Brain pericyte (primary cell): Measurements from ENCODE around the gene WNT1.

Experiments used
- DNase-seq: peaks from one replicate; pipeline ENCODE4 v3.0.0-alpha.2; 2012; ENCODE audit warnings: low read depth, low spot score

Gene WNT1

GRCh38 chr12:49028666-49029275 is 50.6 kb downstream of the WNT1 start:
- DNase-seq, result no peak

GRCh38 chr12:49030119-49030518 is 52.0 kb downstream of the WNT1 start:
- no peak for DNase-seq

DNA sequence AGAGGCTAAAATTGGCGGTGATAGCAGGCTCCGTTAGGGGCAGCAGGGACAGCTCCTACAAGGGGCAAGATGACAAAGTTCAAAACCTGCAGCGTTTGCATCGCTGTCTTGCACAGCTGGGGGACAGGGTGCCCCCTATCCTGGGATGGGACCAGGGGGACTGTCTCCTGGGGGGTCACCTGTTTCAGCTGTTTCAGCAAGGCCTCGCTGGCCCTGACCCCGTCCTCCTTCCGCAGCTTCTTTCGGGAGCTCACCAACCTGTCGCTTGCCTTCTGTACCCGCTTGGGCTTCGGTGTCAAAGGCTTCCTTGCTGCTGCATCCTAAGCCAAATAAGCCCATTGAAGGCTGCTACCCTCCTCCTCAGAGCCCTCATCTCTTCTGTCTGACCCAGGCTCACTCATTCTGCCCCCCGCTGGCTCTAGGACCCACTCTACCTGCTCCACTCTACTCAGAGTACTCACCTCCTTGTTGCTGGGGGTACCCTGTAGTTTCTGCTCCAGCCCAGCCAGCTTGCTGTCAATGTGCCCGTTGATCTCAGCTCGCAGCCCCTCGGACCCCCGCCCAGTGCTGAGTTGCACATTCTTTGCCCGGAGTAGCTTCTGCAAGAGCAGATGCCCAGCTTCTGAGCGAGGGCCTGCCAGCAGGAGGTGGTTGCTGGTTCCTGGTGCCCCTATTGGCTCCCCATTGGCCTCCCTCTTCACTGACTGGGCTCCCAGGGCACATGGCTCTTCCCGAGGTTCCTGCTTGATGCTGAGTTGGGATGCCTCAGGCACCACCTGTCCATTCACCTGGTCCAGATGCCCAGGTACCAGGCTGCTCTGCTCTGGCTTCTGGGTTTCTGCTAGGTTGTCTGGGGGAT is 52.8 kb downstream of the WNT1 start:
- DNase-seq, result no peak

GRCh38 chr12:49031573-49032161 is 53.5 kb downstream of the WNT1 start:
- DNase-seq, result no peak
